GM10847 (cell line): Measurements from ENCODE around the gene PNLIPRP2.

Experiments
- POLR2A ChIP-seq: IDR thresholded peaks from 2 replicates; pipeline ENCODE4 v1.6.1; 2011; ENCODE audit not compliant: insufficient read length; ENCODE audit errors: extremely low read depth

The PNLIPRP2 gene

DNA sequence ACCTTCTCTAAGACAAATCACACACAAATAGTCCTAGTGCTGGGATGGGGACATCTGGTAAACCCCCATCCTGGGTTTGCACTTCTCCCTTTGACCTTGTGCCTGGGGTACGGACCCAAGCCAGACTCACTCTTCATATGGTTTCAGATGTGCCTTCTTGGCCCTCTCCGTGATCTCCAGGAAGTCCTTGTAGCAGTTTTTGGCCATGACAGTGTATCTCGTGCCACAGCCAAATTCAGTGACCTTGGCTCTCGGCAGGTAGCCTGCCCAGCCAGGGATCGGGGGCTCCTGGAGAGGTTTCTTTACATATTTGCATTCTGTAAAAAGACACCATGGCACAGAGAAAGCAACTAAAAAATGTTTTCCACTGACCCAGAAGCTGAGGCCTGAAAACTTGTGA is 43.9 kb downstream of the PNLIPRP2 start:
- no peak for TF ChIP-seq POLR2A

DNA sequence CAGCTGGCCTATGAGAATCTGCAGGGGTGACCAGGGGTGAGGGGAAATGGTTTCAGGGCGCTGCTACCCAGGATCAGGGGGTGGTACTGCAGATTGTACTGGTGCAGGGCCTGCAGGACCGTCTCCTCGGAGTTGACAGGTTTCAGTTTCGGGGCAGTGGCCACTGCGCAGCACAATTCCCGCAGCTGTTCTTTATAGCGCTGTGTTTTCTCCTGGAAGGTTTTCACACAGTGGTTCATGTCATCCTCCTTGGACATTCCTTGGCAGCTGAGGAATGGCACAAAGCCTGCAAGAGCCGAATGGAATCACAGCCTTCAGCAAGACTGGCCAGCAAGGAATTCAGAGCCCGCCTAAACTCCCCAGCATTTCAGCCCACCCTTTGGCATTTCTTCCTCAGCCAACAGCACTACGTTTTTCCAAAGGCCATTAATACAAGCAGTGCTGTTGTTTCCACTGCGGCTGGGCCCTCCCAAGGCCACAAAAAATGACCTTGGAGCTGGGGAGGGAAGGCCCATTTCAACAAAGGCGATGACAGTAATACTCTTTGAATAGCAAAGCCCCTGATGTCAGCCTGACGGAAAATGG is 44.9 kb downstream of the PNLIPRP2 start:
- no peak for TF ChIP-seq POLR2A

DNA sequence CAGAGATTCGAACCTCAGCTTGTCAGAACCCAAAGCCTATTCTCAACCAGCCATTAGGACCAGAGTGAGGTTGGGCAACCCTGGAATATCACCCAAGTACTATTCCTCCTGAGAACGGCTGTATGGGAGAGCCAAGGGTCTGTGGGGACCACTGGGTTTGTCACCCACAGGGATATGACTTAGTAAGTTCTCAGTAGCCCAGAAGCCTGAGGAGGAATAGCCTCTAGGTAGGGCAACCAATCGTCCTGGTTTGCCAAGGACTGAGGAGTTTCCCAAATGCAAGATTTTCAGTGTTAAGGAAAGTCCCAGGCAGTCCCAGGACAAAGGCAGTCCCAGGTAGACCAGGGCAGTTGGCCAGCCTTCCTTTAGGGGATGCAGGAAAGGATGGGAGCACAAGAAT is 46.7 kb downstream of the PNLIPRP2 start:
- no peak for TF ChIP-seq POLR2A

DNA sequence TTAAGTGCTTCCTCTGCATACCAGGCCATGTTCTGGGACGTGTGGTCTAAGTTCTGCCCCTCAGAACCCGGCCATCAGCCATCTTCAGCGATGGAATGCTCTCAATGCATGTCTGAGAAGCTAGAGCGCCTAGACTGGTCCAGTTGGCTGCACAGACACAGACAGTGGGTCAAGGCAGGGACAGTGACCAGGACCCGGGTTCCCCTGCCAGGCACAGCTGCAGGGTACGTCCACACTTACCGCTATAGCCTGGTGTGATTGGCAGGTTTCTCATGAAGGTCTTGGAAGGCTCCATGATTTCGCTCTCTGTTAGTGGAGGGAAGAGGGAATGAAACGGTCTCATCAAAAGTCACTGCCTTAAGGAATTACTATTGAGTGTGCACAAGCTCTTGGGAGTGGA is 47.3 kb downstream of the PNLIPRP2 start:
- TF ChIP-seq POLR2A: no peak

DNA sequence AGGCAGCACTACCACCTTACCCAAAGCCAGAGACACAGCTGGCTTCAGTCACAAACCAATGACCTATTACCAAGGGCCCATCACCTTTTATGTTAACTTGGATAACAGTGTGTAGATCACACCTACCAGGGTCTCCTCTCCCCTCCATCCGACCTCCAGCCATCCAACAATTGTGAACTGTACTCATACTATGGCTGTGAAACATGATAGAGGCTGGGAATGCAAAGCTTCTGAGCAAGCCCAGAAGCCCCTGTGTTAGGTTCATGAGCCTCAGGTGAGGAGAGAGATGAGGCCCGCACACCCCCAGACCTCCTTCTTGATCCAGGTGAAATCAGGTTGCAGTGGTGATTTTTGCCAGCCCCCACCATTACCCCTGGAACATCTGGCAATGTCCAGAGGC is 47.7 kb downstream of the PNLIPRP2 start:
- TF ChIP-seq POLR2A: no peak

DNA sequence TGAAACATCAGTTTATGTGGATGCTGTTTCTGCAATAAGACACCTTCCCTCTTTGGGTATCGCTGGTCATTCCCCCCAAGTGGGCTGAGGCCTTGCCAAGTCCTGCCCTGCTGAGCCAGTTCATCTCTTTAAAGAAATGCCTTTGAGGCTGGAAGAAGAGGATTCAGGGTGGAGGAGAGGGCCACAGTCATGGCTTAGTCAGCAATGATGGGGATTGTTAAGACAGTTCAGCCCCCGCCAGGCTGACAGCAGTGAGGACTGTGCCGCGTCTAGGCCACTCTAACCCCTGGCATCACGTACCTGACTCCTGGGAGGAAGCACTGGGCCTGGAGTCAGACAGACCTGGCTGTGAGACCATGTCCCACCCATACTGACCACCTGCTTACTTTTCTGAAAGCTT is 48.3 kb downstream of the PNLIPRP2 start:
- TF ChIP-seq POLR2A: no peak

DNA sequence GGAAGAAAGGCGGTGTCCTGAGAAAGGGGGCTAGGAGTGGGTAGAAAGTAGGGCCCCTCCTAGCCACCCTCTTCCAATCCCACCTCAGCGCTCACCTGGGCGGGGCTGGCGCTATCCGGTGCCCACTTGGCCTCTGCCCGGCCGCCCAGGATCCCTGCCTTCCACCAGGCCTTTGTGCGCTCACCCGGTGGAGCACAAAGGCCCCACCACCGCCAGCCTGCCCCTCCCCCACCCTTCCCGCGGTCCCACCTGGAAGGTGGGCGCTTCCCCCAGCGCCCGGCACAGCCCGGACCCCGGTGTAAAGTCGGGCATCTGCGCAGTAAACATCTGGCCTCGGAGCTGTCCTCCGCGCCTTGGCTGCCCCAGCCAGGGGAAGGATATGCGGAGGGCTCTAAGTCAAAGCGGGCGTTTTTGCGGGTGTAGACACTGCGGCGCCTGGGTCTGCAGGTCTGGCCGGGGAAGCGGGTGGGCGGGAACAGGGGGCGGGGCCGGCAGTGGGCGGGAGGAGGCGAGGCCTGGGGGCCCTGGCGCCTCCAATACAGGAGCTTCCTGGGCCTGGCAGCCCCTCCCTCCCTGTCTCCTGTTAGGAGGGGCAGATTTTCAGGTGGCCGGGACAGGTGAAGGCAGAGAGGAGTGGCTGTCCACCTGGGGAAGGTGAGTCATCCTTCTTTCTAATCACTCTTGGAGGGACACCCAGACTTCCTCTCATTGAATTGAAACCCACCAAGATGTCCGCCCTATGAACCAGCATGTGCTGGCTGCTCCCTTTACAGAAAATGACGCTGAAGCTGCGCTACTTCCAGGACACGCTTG is 49.3 kb downstream of the PNLIPRP2 start:
- no peak for TF ChIP-seq POLR2A

DNA sequence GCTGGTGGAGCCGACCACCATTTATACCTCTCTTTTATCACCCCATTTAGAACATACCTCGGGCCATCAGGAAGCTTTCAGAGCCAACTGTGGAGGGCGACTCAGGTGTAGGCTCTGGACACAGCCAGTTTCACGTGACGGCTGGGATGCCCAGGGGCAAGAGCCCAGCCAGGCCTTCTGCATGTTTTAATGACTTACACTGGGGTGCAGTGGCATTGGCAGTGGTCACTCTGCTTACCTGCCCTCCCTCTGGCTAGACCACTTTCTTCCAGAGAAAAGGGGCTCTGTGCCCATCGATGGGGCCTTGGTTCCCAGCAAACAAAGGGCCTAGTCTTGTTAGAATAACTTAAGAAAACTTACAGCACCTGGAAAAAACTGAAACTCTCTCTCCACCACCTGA is 50.0 kb downstream of the PNLIPRP2 start:
- no peak for TF ChIP-seq POLR2A

DNA sequence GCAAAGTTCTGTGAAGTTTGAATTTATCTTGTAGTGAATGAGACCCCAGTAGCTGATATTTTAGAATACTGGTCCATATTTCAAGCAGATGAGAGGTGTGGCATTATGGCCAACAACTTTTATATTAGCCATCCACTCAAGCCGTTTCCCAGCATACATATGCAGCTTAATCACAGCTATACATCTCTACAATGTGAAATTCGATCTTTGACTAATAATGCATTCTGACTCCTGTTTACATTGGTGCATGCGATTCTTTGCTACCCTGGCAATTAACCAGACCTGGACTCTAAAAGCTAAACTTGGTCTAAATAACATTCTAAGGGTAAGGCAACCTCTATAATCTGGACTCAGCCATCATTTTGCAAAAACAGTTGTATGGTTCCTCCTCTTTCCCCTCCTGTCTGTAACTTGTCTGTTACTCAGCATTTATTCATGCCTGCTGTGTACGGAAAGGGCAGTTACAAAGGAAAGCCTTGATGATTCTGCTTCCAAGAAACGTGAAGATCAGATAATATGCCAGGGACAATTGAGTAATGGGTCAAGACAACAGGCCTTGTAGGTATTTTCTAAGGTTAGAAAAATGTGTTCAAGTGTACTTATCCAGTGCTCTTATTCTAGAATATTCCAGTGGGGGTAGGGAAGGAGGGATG is 50.6 kb downstream of the PNLIPRP2 start:
- no peak for TF ChIP-seq POLR2A

DNA sequence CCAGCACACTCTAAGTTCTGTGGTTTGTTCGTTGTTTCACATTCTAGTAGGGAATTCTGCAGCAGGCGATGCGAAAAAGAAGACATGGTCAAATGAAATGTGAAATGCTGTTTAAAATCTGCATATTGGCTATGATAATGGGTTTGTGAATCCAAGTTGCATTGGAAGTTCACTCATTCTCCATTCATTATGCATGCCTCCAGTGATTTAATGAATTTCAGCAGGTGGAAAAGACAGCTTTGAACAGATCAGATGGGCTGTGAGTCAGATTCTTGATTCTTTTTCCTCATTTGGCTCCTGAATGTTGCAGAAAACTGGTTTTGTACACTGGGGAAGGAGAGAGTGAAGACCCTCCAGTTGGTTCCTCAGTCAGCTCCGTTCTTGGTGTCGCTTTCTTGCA is 52.1 kb downstream of the PNLIPRP2 start:
- TF ChIP-seq POLR2A: no peak

DNA sequence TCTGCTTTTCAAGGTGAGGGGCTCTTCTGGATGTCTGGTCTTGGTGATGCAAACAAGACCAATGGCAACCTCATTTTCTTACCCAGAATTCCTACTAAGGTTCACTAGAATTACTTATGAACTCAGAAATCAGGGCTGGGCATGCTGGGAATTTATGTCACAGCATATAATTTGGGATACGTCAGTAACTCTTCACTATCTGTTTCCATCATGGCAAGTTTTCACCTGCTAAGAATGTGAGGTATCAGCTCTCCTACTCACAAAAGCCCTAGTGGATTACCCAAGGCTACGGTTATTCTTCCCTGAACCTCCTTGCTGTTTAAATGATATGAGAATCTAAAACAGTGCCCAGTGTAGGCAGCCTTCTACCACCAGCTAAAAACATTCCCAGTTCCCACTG is 53.1 kb downstream of the PNLIPRP2 start:
- no peak for TF ChIP-seq POLR2A

DNA sequence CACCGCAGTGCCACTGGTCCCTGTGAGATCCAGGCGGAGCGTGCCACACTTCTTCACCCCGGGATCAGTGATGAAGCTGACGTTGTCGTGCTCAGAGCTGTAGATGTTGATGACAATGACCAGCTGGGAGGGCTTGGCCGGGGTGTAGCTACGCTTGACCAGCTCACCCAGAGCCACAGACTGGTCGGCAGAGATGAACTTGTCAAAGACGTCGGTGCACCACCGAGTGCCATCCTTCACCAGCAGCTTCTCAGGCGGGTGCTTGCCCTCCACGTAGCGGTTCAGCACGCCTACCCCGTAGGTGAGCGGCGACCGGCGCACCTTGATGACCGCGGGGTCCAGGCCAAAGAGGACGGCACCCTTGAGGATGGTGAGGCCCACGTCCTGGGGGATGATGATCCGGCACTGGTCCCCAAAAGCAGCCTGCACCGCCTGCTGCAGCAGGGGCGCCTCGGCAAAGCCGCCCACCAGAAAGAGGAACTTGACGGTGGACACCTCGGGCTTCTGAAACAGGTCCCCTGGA is 54.2 kb downstream of the PNLIPRP2 start:
- no peak for TF ChIP-seq POLR2A

DNA sequence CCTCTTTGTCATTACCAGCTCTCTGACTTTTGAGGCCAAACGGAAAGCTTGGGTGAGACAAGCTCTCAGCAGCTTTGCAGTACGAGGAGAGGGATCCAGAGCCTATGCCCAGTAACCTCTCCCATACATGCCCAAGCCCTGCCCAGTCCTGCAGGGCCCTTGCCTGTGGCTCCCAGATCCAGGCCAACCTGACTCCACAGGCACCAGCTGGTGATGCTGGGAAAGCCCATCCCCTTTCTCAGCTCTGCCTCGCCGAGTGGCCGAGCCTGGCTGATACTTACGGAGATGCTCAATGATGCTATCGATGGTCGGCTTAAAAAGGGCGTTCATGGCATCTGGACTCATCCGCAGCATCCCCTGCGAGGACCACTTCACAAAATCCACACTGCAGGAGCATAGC is 55.4 kb downstream of the PNLIPRP2 start:
- TF ChIP-seq POLR2A: no peak

DNA sequence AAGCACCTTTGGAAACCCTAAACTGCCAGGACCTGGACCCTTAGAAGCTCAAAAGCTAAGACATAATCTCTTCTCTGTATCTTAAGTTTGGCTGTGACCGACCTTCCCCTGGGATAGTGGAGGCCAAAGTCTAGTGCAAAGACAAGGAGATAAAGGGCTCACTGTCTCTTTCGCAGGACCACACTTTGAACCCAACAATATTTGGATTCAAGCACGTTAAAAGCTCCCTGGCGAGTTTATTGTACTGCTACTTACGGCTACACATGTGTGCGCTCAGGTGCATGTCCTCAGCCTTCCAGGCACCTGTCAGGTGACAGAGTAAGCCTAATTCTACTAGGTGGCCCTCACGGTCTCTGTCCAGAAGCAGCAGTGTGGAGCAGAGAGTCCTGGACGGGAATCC is 55.9 kb downstream of the PNLIPRP2 start:
- TF ChIP-seq POLR2A: no peak

DNA sequence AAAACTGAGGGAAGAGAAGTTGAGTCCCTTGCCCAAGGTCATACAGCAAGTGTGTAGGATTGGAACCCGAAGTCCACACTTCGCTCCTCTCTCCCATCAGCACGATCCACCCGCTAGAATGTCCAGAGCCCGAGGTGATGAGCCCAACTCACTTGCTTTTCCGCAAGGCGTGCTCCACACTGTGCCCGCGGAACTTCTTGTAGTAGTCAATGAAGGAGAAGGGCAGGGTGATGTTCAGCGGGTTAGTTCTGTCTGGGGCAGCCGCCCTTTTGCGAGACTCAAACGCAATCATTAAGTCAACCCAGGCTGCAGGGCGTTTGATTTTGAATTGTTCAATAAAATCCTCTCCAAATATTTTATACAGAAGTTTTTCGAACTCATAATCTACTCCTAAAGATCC is 58.6 kb downstream of the PNLIPRP2 start:
- TF ChIP-seq POLR2A: no peak

DNA sequence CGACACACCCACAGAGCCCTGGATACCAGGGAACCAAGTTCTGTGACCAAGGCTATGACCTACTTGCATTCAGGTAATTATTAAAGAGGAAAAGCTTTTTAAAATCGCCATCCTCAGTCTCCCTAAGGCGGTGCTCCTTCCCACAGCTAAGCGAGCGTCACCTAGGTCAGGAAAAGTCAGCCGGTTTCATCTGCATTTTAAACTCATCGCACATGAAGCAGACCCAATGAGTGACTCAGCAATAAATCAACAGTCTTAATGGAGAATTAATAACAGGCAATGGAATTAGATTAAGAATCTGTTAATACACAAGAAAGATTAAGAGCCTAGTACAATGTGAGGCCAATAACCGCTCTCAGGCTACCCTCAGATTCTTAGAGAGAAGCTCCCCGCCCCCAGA is 62.4 kb downstream of the PNLIPRP2 start:
- no peak for TF ChIP-seq POLR2A

DNA sequence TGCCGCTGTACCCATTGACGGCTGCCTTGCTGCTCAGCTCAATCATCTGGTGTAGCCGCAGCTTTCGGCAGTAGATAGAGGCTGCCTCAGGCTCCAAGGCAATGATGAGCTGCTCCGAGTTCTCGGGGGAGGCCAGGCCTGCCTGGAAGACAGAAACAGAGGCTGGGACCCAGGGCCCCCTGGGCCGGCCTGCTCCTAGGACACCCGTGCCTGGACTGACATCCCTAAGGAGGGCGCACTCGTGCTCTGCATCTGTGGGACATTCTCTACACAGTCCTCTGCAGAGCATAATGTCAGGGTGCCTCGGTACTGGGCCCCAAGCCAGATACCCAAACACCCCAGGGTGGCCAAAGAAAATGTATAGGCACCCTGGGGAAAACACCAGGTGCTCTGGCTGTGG is 63.1 kb downstream of the PNLIPRP2 start:
- TF ChIP-seq POLR2A: no peak

DNA sequence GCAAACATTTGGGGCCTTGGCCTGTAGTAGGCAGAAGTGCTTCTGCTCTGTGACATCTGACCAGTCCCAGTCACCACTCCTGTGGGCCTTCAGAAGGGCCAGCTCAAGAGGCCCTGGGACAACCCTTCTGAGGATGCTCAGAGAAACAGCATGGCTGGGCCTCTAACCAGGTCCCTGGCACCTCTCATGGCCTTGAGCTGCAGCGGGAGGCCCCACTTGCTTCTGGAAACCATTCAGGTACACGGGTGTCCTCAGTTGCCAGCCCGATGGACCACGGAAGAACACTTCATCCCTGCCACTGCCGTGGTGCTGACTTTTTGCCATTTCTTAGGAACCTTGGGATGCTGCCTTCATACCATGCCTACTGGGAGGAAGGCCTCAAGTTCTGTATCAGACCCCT is 64.0 kb downstream of the PNLIPRP2 start:
- TF ChIP-seq POLR2A: no peak
